Epithelial cell of esophagus (primary cell): ENCODE measurements around the gene CLDN7.
A peak's percentile ranks its signal among the peaks of the same experiment; 100 is the strongest.

Source experiments
- DNase-seq: peaks from one replicate; pipeline ENCODE4 v3.0.0; 2010; ENCODE audit warnings: low read depth
- H3K4me3 ChIP-seq: 2 replicates; pipeline ENCODE4 v1.5.1; 2011; ENCODE audit warnings: mild to moderate bottlenecking, low read length, control low read depth
- CTCF ChIP-seq: IDR thresholded peaks from 2 replicates; pipeline ENCODE4 v1.5.1; 2011; ENCODE audit warnings: low read depth, mild to moderate bottlenecking, low read length, control low read depth, inconsistent platforms; ENCODE audit not compliant: insufficient read depth; ENCODE audit errors: missing control alignments

The CLDN7 gene

GRCh38 chr17:7214300-7215135 is 47.8 kb downstream of the CLDN7 start:
- peak; percentile 74 for TF ChIP-seq CTCF

GRCh38 chr17:7213895-7214299 is 48.4 kb downstream of the CLDN7 start:
- H3K4me3 ChIP-seq = peak overlapping the region; percentile 55
- peak; percentile 75 for DNase-seq

More at GRCh38 chr17:7214300-7215135, 47.8 kb downstream of the CLDN7 start:
- peak overlapping the region; percentile 55 for H3K4me3 ChIP-seq
- peak; percentile 96 for DNase-seq

GRCh38 chr17:7211491-7212273 is 50.6 kb downstream of the CLDN7 start:
- peak overlapping the region; percentile 33 for H3K4me3 ChIP-seq
- no peak for DNase-seq
- no peak for TF ChIP-seq CTCF

More at GRCh38 chr17:7213895-7214299, 48.4 kb downstream of the CLDN7 start:
- peak; percentile 39 for TF ChIP-seq CTCF
